Left lung (tissue), 10 donors: ENCODE results near the gene SF3B6. TPM values are rescaled to one million over a fixed set of nuclear protein-coding genes. Genes with fewer than 3 reads are reported as not detected.

ENCODE experiments used
- ATAC-seq: fragments of 200-7000 bp; cut with Tn5 transposase; one replicate; pipeline ENCODE4 v1.9.1; 2020; ENCODE audit warnings: moderate library complexity
- DNase-seq, 4 donors: peaks; one replicate each; pipeline ENCODE4 v3.0.0-alpha.2; 2013 to 2020
- H3K27ac ChIP-seq, 2 donors: fragments of 200-600 bp; sonication (generic) in 1 of 2; one replicate each; pipeline versions ENCODE4 v1.5.0 to v1.8.0; 2020 to 2021
- H3K27me3 ChIP-seq, 2 donors: fragments of 200-600 bp; sonication (generic) in 1 of 2; one replicate each; pipeline versions ENCODE4 v1.5.0 to v1.8.0; 2020 to 2021
- H3K36me3 ChIP-seq, 2 donors: fragments of 200-600 bp; sonication (generic) in 1 of 2; one replicate each; pipeline versions ENCODE4 v1.5.0 to v1.8.0; 2020 to 2021
- H3K4me1 ChIP-seq, 2 donors: fragments of 200-600 bp; one replicate each; pipeline ENCODE4 v1.8.0; 2021
- H3K4me3 ChIP-seq, 2 donors: fragments of 200-600 bp; sonication (generic) in 1 of 2; one replicate each; pipeline versions ENCODE4 v1.5.0 to v1.8.0; 2020 to 2021; ENCODE audit warnings: mild to moderate bottlenecking in 1 of 2
- H3K9me3 ChIP-seq, 2 donors: fragments of 200-600 bp; sonication (generic) in 1 of 2; one replicate each; pipeline versions ENCODE4 v1.5.0 to v1.8.0; 2020 to 2021
- intact Hi-C, 2 donors: fragments of 100-400 bp; cut with DNase I; formaldehyde crosslinking; loops; one replicate each; pipeline versions ENCODE4 v1.11.2 to v1.14.2; 2022
- polyA plus RNA-seq, 6 donors: library from polyadenylated mRNA; unstranded; fragments of 120-200 nt; gene quantifications; one replicate each; pipeline ENCODE4 v1.2.1, GENCODE V29; 2013; ENCODE audit not compliant: insufficient read length in 6 of 6
- total RNA-seq, 2 donors: library from RNA; stranded (reverse); fragmentation: NEBNext Ultra II Directional; extraction: Animal tissue kit (Norgen Biotek cat#: 25700); gene quantifications; one replicate each; pipeline ENCODE4 v1.2.1, GENCODE V29; 2021
- TF ChIP-seq, protein P1 (sequence below), 2 donors: fragments of 200-600 bp; sonication (generic) in 1 of 2; IDR thresholded peaks; one replicate each; pipeline versions ENCODE4 v1.5.0 to v1.8.0; 2021; ENCODE audit warnings: antibody characterized with exemption in 2 of 2
- donor health status: DM: no; HTN: yes; CAD: no.
- donor health status: DM: no; HTN: no; CAD: no.

SF3B6 gene
- total and polyA plus RNA-seq, 8 donors, result 69.0 to 134 (median 123) TPM

DNA sequence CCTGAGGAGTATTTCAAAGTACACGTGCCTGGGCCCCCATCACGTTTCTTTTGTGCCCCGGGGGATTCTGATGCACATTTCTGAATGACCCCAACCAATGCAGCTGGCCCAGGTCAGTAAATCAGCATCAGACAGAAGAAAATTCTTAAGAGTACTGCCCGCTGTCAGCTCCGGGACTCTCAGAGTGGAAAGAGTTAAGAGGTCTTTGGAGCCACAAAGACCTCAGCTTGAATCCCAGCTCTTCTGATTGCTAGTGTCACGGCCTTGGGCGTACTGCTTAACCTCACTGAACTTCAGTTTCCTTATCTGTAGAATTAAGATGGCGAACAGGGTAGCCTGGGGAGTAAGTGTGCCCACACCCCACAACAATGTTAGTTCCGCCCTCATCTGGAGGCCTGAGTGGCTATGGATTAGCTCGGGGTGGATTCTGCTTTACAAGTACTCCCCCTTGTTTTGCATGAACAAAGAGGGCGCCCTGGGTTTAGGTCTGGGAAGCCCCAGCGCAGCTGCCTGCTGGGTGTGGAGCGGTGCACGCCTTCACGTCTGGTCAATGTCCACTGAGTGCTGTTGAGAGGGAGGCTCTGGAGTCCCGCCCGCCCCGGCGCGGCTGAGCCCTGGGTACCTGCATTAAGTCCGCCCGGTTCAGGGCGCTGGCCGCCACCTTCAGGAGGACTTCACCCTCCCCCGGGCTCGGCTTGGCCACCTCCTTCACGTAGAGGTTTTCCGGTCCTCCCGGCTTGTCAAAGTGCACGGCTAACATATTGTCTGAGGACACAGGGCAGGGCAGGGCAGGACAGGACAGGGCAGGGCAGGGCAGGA is 7.7 kb upstream of the SF3B6 start:
- peak overlapping the region; percentile 90 to 96 for H3K27ac ChIP-seq
- H3K4me1 ChIP-seq, result peaks cover 9 to 40% of the 10 kb centered on the region in 2 donors
- DNase-seq, result peak in 3 of 4 donors; percentile 77 to 93 (median 83)
- peaks cover 0 to 32% of the 10 kb centered on the region in 2 donors for H3K36me3 ChIP-seq
- intact Hi-C loops, result no loop called here
- H3K27me3 ChIP-seq, result no peaks in the 10 kb centered on the region
- H3K9me3 ChIP-seq, result no peaks in the 10 kb centered on the region
- ATAC-seq, result peak; percentile 73
- TF ChIP-seq, protein P1, sequence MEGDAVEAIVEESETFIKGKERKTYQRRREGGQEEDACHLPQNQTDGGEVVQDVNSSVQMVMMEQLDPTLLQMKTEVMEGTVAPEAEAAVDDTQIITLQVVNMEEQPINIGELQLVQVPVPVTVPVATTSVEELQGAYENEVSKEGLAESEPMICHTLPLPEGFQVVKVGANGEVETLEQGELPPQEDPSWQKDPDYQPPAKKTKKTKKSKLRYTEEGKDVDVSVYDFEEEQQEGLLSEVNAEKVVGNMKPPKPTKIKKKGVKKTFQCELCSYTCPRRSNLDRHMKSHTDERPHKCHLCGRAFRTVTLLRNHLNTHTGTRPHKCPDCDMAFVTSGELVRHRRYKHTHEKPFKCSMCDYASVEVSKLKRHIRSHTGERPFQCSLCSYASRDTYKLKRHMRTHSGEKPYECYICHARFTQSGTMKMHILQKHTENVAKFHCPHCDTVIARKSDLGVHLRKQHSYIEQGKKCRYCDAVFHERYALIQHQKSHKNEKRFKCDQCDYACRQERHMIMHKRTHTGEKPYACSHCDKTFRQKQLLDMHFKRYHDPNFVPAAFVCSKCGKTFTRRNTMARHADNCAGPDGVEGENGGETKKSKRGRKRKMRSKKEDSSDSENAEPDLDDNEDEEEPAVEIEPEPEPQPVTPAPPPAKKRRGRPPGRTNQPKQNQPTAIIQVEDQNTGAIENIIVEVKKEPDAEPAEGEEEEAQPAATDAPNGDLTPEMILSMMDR (IDR thresholded peaks at IDR 0.05), result no peak
- H3K4me3 ChIP-seq, result peak overlapping the region; percentile 62 to 67

DNA sequence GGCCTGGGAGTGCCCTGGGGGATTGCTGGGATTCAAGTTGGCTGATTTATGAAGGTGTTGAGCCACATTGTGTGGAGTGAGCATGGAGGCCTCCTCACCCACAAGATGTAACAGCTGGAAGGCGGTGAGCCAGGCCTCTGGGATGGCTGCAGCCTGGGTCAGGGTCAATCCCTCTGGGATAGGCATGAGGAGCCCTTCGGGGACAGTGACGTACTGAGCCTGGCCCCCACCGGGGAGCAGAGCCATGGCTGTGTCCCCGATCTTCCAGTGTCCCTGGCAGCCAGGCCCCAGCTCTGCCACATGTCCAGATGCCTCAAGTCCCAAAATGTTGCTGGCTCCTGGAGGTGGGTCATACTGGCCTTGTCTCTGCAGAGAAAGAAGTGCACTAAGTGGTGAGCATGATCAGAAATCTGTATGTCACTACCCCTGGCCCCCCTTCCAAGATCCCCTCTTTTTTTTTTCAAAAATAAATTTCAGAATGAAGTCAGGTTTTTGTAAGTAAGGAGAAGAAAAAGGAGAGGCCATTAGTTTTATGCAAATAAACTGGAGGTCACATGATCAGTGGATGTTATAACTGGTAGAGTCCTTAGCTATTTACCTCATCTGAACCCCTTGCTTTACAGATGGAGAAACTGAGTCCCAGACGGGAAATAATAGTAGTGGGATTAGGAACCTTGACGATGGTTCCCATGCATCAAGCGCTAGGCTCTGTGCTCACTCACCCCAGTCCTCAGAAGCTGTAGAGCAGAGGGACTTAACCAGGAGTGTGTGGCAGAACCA is 6.9 kb upstream of the SF3B6 start:
- Histone ChIP-seq H3K4me1 (peaks cover 10 to 44% of the 10 kb centered on the region in 2 donors), H3K9me3 (no peaks in the 10 kb centered on the region), H3K4me3 (peak overlapping the region; percentile 62 to 67), H3K27me3 (no peaks in the 10 kb centered on the region), H3K27ac (peak overlapping the region; percentile 90 to 96), H3K36me3 (peaks cover 0 to 35% of the 10 kb centered on the region in 2 donors)
- TF ChIP-seq, protein P1 (IDR thresholded peaks at IDR 0.05), result no peak
- no peak for DNase-seq
- intact Hi-C loops, result no loop called here
- no peak for ATAC-seq

DNA sequence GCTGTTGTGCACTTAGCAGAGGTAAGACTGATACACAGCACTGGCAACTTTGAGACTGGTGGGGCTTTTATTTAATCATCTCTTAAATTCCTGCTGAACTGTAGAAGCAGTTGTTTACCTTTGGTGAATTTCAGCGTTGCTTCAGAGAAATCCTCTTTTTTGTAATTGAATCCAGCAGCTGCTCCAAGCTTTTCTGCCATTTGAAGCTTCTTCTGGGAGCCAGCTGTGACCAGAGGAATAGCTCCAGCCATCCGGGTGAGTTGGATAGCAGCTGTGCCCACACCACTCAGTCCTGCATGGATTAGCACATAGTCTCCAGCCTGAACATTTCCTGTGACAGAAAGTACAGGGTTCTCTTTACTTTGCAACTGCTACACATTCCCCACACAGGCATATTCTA is 4.6 kb upstream of the SF3B6 start:
- Histone ChIP-seq H3K9me3 (no peaks in the 10 kb centered on the region), H3K27me3 (no peaks in the 10 kb centered on the region), H3K36me3 (peaks cover 0 to 35% of the 10 kb centered on the region in 2 donors), H3K4me3 (no peak overlapping the region), H3K27ac (peak overlapping the region in 1 of 2 donors; percentile 90), H3K4me1 (peaks cover 14 to 55% of the 10 kb centered on the region in 2 donors)
- DNase-seq, result no peak
- ATAC-seq, result no peak
- intact Hi-C loops, result no loop called here
- TF ChIP-seq, protein P1 (IDR thresholded peaks at IDR 0.05), result no peak

DNA sequence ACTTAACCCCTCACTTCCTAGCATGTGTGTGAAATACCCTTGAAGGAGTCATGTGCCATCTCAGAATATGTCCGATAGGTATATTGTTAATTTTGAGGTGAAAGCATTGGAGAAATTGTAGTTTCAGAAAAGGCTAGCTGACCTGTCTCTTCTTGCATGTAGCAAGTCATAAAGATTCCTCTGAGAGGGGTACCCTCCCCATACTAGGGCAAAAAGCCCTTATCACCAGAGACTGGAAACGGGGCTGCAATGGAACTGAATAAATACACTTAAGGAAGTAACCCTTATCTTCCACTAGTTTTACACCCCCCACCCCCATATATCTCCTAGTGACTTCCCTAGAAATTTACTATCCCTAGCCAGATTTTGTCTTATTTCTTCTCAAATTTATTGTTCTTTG is 1.8 kb upstream of the SF3B6 start:
- Histone ChIP-seq H3K36me3 (peaks cover 0 to 45% of the 10 kb centered on the region in 2 donors), H3K4me1 (peaks cover 20 to 56% of the 10 kb centered on the region in 2 donors), H3K27ac (peak overlapping the region; percentile 87 to 94), H3K9me3 (no peaks in the 10 kb centered on the region), H3K4me3 (peak overlapping the region in 1 of 2 donors; percentile 88), H3K27me3 (no peaks in the 10 kb centered on the region)
- ATAC-seq (no peak), DNase-seq (no peak)
- intact Hi-C loops, result no loop called here
- TF ChIP-seq, protein P1 (IDR thresholded peaks at IDR 0.05), result no peak

DNA sequence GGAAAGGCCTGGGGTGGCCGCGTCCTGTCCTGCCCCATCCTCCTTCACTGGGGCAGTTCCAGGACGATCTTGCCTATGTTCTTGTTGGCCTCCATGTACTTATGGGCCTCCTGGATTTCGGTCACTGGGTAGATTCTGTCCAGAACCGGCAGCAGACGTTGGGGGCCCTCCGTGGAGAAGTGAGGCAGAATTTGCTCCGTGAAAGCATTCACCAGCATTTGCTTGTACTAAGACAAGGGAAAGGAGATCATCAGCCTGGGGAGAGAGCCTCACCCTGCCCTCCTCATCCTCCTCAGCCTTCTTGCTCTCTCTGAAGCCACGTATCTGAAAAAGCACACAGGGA is 1.4 kb upstream of the SF3B6 start:
- TF ChIP-seq, protein P1 (IDR thresholded peaks at IDR 0.05), result no peak
- peak overlapping the region; percentile 52 to 88 for H3K4me3 ChIP-seq
- H3K27me3 ChIP-seq, result no peaks in the 10 kb centered on the region
- no peaks in the 10 kb centered on the region for H3K9me3 ChIP-seq
- intact Hi-C loops, result no loop called here
- peaks cover 0 to 46% of the 10 kb centered on the region in 2 donors for H3K36me3 ChIP-seq
- no peak for DNase-seq
- peaks cover 17 to 53% of the 10 kb centered on the region in 2 donors for H3K4me1 ChIP-seq
- peak overlapping the region; percentile 87 to 94 for H3K27ac ChIP-seq
- ATAC-seq, result no peak
